Osteoblast (primary cell): ENCODE data around the gene OPCML. TPM values are rescaled to one million over a fixed set of nuclear protein-coding genes. Genes with fewer than 3 reads are reported as not detected.

ENCODE experiments used
- DNase-seq: peaks from one replicate; pipeline ENCODE4 v3.0.0; 2011; ENCODE audit warnings: low spot score, mixed read lengths; ENCODE audit not compliant: insufficient read length; ENCODE audit errors: missing footprints
- H2AFZ ChIP-seq: 2 replicates; pipeline ENCODE4 v1.6.0; 2011; ENCODE audit warnings: mild to moderate bottlenecking, low read length
- H3K27ac ChIP-seq: 2 replicates; pipeline ENCODE4 v1.5.1; 2011; ENCODE audit warnings: mild to moderate bottlenecking, low read depth, low read length, moderate library complexity
- H3K27me3 ChIP-seq: 2 replicates; pipeline ENCODE4 v1.6.0; 2012; ENCODE audit warnings: mild to moderate bottlenecking, control low read depth, inconsistent platforms, low read length, moderate library complexity; ENCODE audit not compliant: insufficient read depth
- H3K36me3 ChIP-seq: 2 replicates; pipeline ENCODE4 v1.5.1; 2011; ENCODE audit warnings: mild to moderate bottlenecking, low read length, control low read depth, moderate library complexity; ENCODE audit not compliant: insufficient read depth
- H3K4me1 ChIP-seq: 2 replicates; pipeline ENCODE4 v1.5.1; 2011; ENCODE audit warnings: mild to moderate bottlenecking, low read length, control low read depth, moderate library complexity; ENCODE audit not compliant: insufficient read depth
- H3K4me2 ChIP-seq: 2 replicates; pipeline ENCODE4 v1.6.0; 2011; ENCODE audit warnings: mild to moderate bottlenecking, low read length; ENCODE audit not compliant: insufficient read depth
- H3K4me3 ChIP-seq: fragments of 200-600 bp; sonication (generic); 3 replicates; pipeline ENCODE4 v1.5.1; 2012; ENCODE audit warnings: mild to moderate bottlenecking, low read length, inconsistent platforms; ENCODE audit not compliant: insufficient read depth
- H3K79me2 ChIP-seq: 2 replicates; pipeline ENCODE4 v1.6.0; 2012; ENCODE audit warnings: mild to moderate bottlenecking, low read length, control low read depth, inconsistent platforms; ENCODE audit not compliant: insufficient read depth
- H3K9me3 ChIP-seq: 2 replicates; pipeline ENCODE4 v1.5.1; 2011; ENCODE audit warnings: low read depth, low read length, control low read depth
- H4K20me1 ChIP-seq: 2 replicates; pipeline ENCODE4 v1.6.0; 2012; ENCODE audit warnings: mild to moderate bottlenecking, low read length, control low read depth; ENCODE audit not compliant: insufficient read depth
- CTCF ChIP-seq: IDR thresholded peaks from 2 replicates; pipeline ENCODE4 v1.5.1; 2011; ENCODE audit warnings: mild to moderate bottlenecking, low read depth, low read length, moderate library complexity; ENCODE audit errors: extremely low read depth
- total RNA-seq: library from RNA; depleted of rRNA; stranded (reverse); fragments of >200 nt; gene quantifications from 2 replicates; pipeline ENCODE4 v1.2.3, GENCODE V29; 2012

The OPCML gene
- total RNA-seq, 1 donor = 0.36 TPM

- no peak for DNase-seq
Observed at GRCh38 chr11:132988411-132988810, 543.9 kb downstream of the OPCML start.

DNA sequence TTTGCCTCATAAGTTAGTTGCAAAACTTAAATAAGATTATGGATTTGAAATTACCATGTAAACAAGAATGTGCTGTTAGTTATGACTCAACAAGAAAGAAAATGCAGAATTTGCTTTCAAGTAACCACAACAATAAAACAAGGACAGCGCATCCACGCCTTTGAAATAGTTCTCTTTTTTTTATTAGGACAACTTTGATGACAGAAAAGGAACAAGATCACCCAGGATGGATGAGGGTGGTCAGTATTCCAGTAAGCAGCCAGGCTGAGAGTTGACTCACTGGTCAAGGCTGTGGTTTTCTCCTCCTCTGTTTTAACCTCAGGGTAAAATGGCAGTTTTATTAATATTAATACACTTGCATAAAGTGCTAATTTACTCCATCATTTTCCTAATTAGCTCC lies 544.4 kb downstream of the OPCML start:
- no peak for TF ChIP-seq CTCF
- H3K4me2 ChIP-seq = no peak overlapping the region
- DNase-seq = no peak
- H3K27me3 ChIP-seq = peaks cover 3% of the 10 kb centered on the region
- no peaks in the 10 kb centered on the region for H3K36me3 ChIP-seq
- no peaks in the 10 kb centered on the region for H3K4me1 ChIP-seq
- no peaks in the 10 kb centered on the region for H4K20me1 ChIP-seq
- no peak overlapping the region for H2AFZ ChIP-seq
- H3K79me2 ChIP-seq = no peaks in the 10 kb centered on the region
- H3K4me3 ChIP-seq = no peak overlapping the region
- no peaks in the 10 kb centered on the region for H3K9me3 ChIP-seq
- no peak overlapping the region for H3K27ac ChIP-seq

More at GRCh38 chr11:132988411-132988810, 543.9 kb downstream of the OPCML start:
- Histone ChIP-seq H3K27me3 (peaks cover 7% of the 10 kb centered on the region), H2AFZ (no peak overlapping the region), H4K20me1 (no peaks in the 10 kb centered on the region), H3K9me3 (no peaks in the 10 kb centered on the region), H3K4me3 (no peak overlapping the region), H3K36me3 (no peaks in the 10 kb centered on the region), H3K79me2 (no peaks in the 10 kb centered on the region), H3K4me1 (no peaks in the 10 kb centered on the region), H3K27ac (no peak overlapping the region), H3K4me2 (no peak overlapping the region)
- no peak for TF ChIP-seq CTCF

DNA sequence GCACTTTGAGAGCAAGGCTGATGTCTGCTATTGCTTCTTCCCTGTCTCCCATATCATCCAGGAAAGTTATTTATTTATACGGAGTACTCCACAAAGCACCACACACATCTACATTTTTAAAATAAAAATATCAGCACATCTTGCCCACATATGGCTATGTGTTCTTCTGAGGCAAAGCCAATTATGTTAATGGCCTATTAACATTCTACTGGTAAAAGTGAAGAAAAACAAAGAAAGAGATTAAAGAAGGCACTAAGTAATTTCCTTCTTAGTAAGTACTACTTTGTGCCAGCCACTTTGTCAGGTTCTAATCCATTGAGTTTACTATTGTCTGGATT lies 548.7 kb downstream of the OPCML start:
- no peak overlapping the region for H3K4me3 ChIP-seq
- H3K27ac ChIP-seq = no peak overlapping the region
- no peaks in the 10 kb centered on the region for H3K27me3 ChIP-seq
- no peak overlapping the region for H3K4me2 ChIP-seq
- H4K20me1 ChIP-seq = no peaks in the 10 kb centered on the region
- H2AFZ ChIP-seq = no peak overlapping the region
- H3K9me3 ChIP-seq = no peaks in the 10 kb centered on the region
- H3K4me1 ChIP-seq = no peaks in the 10 kb centered on the region
- H3K79me2 ChIP-seq = no peaks in the 10 kb centered on the region
- DNase-seq = no peak
- H3K36me3 ChIP-seq = no peaks in the 10 kb centered on the region
- no peak for TF ChIP-seq CTCF

DNA sequence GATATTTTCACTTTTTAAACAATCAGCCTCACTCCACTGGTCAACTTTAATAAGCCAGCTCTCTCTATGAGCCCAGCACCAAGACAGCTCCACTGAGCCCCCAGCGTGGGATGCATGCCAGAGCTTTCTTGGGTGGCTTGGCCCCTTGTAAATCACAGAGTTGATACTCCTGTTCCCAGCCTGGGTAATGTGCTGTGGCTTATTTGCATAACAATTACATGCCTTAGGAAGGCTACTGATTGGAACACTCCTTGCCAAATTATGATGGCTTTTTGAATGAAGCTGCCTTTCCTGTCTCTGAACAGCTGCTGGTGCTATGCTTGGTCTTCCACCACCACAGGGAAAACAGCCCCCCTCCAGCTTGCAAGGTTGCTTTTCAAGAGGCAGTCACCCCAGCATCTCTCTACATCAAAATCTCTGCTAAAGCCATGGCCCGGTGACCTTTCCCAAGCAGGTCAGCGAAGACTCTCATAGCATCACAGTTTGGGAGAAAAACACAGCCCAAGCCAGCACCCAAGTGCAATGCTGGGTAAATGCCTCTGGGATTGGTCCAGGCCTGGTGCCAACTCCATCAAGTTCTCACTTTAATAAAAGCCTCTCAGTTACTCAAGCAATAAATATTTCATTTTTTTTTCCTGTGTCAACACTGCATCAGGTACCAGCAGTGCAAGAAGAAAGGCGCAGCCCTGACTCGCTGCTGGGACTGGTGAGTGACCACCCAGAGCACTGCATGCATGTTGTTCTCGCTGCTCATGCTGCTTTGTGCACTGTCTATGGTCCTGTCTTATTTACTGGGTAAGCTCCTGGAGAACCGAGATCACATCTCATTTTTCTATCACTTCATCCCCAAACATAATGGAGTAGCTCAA lies 549.3 kb downstream of the OPCML start:
- no peak for DNase-seq
- Histone ChIP-seq H4K20me1 (no peaks in the 10 kb centered on the region), H3K79me2 (no peaks in the 10 kb centered on the region), H3K27me3 (no peaks in the 10 kb centered on the region), H3K36me3 (no peaks in the 10 kb centered on the region), H3K4me1 (no peaks in the 10 kb centered on the region), H3K4me3 (no peak overlapping the region), H3K9me3 (no peaks in the 10 kb centered on the region), H3K27ac (no peak overlapping the region), H3K4me2 (no peak overlapping the region), H2AFZ (no peak overlapping the region)
- no peak for TF ChIP-seq CTCF
